Bronchial epithelial cell (primary cell): ENCODE results near the gene BPIFB1. TPM values are rescaled to one million over a fixed set of nuclear protein-coding genes. Genes with fewer than 3 reads are reported as not detected.
A peak's percentile ranks its signal among the peaks of the same experiment; 100 is the strongest.

Experiments used
- DNase-seq: peaks from one replicate; pipeline ENCODE4 v3.0.0-alpha.2; 2010; ENCODE audit warnings: low read depth
- FAIRE-seq: peaks from 2 replicates; lab custom pipeline; 2011; peaks lifted over from hg19 to GRCh38; lab: Jason Lieb, UNC
- H3K27me3 ChIP-seq: 2 replicates; pipeline ENCODE4 v1.5.1; 2011; ENCODE audit warnings: low read length; ENCODE audit not compliant: control insufficient read depth, insufficient read depth
- H3K36me3 ChIP-seq: 2 replicates; pipeline ENCODE4 v1.5.1; 2011; ENCODE audit warnings: low read length; ENCODE audit not compliant: control insufficient read depth, insufficient read depth
- H3K4me3 ChIP-seq: 2 replicates; pipeline ENCODE4 v1.5.1; 2011; ENCODE audit warnings: mild to moderate bottlenecking, low read depth, low read length, control low read depth
- total RNA-seq: library from RNA; depleted of rRNA; stranded (reverse); fragments of >200 nt; gene quantifications from 2 replicates; pipeline ENCODE4 v1.2.1, GENCODE V29; 2014
- TF ChIP-seq, protein P1 (sequence below): IDR thresholded peaks from 2 replicates; pipeline ENCODE4 v1.5.1; 2011; ENCODE audit warnings: mild to moderate bottlenecking, moderate library complexity, low read length, control low read depth, inconsistent platforms; ENCODE audit not compliant: insufficient read depth, severe bottlenecking

The BPIFB1 gene
- total RNA-seq, 1 donor from 2014 or later = not detected

DNA sequence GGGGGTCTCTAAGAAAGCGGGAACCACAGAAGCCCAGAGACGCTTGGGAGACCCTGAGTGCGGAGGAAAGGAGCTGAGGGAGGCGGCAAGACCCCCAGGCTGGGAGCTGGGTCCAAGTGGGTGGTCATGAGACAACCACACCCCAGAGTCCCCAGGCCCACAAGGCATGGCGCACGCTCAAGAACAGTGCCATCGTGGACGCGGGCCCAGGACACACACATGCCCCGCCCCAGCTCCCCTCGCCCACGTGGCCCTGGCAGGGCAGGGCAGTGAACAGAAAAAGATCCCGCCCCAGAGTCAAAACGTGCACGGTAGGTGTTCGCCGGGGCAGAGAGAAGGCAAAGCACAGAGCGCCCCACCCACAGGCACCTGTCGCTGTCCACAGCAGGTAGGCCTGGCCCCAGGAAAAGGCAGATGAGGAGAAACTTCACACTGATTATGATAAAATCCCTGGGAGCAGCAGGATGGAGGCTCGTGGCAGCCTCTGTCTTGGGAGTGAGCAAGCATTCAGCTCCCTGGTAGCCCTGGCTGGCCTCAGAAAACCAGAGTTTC lies 50.0 kb downstream of the BPIFB1 start:
- Histone ChIP-seq H3K4me3 (no peak overlapping the region), H3K27me3 (no peaks in the 10 kb centered on the region), H3K36me3 (no peaks in the 10 kb centered on the region)
- FAIRE-seq (no peak), DNase-seq (no peak)
- TF ChIP-seq, protein P1, sequence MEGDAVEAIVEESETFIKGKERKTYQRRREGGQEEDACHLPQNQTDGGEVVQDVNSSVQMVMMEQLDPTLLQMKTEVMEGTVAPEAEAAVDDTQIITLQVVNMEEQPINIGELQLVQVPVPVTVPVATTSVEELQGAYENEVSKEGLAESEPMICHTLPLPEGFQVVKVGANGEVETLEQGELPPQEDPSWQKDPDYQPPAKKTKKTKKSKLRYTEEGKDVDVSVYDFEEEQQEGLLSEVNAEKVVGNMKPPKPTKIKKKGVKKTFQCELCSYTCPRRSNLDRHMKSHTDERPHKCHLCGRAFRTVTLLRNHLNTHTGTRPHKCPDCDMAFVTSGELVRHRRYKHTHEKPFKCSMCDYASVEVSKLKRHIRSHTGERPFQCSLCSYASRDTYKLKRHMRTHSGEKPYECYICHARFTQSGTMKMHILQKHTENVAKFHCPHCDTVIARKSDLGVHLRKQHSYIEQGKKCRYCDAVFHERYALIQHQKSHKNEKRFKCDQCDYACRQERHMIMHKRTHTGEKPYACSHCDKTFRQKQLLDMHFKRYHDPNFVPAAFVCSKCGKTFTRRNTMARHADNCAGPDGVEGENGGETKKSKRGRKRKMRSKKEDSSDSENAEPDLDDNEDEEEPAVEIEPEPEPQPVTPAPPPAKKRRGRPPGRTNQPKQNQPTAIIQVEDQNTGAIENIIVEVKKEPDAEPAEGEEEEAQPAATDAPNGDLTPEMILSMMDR = no peak

DNA sequence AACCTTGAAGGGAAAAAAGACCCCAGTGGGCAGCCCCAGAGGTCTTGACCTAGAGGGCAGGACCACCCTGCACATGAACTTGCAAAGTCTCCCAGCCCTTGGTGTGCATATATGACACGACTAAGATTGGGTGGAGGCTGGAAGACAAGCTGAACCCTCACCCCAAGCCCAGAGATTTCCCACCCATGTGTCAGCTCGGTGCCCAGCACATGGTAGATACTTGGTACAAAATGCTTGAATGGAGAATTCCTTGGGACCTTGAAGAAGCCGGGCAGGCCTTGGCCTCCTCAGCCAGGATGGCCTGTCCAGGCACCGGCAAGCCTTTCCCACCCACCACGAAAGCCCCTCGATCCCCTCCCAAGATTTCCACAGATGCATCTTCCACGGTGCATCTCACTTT lies 50.6 kb downstream of the BPIFB1 start:
- TF ChIP-seq, protein P1 = no peak
- DNase-seq = no peak
- peak; percentile 89 for FAIRE-seq
- H3K27me3 ChIP-seq = no peaks in the 10 kb centered on the region
- no peak overlapping the region for H3K4me3 ChIP-seq
- no peaks in the 10 kb centered on the region for H3K36me3 ChIP-seq

DNA sequence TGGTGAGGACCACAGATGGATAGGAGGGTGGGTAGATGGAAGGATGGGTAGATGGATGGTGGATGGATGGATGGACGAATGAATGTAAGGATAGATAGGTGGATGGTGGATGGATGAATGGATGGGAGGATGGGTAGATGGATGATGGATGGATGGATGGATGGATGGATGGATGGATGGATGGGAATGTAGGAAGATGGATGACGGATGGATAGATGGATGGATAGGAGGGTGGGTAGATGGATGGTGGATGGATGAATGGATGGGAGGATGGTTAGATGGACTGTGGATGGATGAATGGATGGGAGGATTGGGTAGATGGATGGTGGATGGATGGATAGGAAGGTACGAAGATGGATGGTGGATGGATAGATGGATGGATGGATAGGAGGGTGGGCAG lies 51.1 kb downstream of the BPIFB1 start:
- peak; percentile 36 for FAIRE-seq
- no peak for DNase-seq
- TF ChIP-seq, protein P1 = no peak
- Histone ChIP-seq H3K36me3 (no peaks in the 10 kb centered on the region), H3K4me3 (no peak overlapping the region), H3K27me3 (no peaks in the 10 kb centered on the region)

DNA sequence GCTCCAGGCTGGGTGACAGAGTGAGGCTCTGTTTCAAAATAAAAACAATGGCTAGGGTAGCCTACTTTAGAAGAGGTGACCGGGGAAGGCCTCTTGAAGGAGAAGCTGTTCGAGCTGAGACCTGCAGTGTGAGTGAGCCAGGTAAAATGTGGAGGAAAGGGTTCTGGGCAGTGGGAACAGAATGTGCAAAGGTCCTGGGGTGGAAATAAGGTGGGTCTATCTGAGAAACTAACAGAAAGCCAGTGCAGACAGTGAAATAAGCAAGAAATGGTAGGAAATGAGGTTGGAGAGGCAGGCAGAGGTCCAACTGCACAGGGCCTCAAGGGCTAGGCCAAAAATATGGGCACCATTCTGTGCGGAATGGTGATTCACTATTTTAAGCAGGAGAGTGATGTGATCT lies 53.4 kb downstream of the BPIFB1 start:
- no peaks in the 10 kb centered on the region for H3K27me3 ChIP-seq
- H3K36me3 ChIP-seq = no peaks in the 10 kb centered on the region
- DNase-seq (no peak), FAIRE-seq (no peak)
- no peak overlapping the region for H3K4me3 ChIP-seq
- TF ChIP-seq, protein P1 = no peak

DNA sequence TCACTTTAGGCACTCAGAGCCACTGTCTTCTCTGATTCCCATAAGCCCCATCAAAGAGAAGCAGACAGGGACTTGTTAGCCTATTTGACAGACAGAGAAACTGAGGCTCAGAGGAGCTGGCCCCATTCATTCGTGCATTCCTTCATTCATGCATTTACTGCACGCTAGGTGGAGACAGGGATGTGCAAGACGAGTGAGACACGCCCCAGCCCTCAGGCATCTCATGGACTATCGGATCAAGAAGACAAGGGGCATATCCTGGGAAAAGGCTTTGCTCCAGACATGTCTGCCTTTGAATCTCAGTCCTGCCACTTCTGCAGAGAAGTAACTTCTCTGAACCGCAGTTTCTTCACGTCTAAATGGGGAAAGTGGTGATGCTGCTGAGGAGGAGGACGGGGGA lies 54.1 kb downstream of the BPIFB1 start:
- Histone ChIP-seq H3K4me3 (no peak overlapping the region), H3K27me3 (no peaks in the 10 kb centered on the region), H3K36me3 (no peaks in the 10 kb centered on the region)
- DNase-seq (no peak), FAIRE-seq (no peak)
- TF ChIP-seq, protein P1 = no peak
